ENCODE measurements around the gene CD274.

GRCh38 chr9:5436441-5436840, 13.9 kb upstream of the CD274 start:
- TF ChIP-seq CTCF (IDR thresholded peaks at IDR 0.05; ENCODE audit: extremely low read depth in 1 of 2, insufficient read depth in 1 of 2, low read depth in 1 of 2, low read length in 2 of 2), result no peak
- TF ChIP-seq EZH2 (IDR thresholded peaks at IDR 0.05; ENCODE audit: borderline replicate concordance, low read depth, low read length, severe bottlenecking), result no peak
- TF ChIP-seq POLR2A (IDR thresholded peaks at IDR 0.05; ENCODE audit: low read depth, low read length), result no peak
- no peak for TF ChIP-seq JUN (IDR thresholded peaks at IDR 0.05; ENCODE audit: borderline replicate concordance, insufficient read depth, insufficient read length, low read depth)
- no peak for TF ChIP-seq POLR2AphosphoS5 (IDR thresholded peaks at IDR 0.05; ENCODE audit: insufficient read depth, low read depth, low read length)

All from endothelial cell of umbilical vein (primary cell).